Peyer's patch (tissue), 4 donors: ENCODE data around the gene HPSE2. TPM values are rescaled to one million over a fixed set of nuclear protein-coding genes. Genes with fewer than 3 reads are reported as not detected.
"Not testable (repeated sequence)": the region's sequence is repeated elsewhere in the genome, so short reads cannot be mapped to it uniquely, and the experiment has no call there.

Experiments
- DNase-seq, 3 donors: peaks; one replicate each; pipeline ENCODE4 v3.0.0-alpha.2; 2017 to 2019
- H3K27ac ChIP-seq, 4 donors: fragments of 200-600 bp; sonication (generic); one replicate each; pipeline ENCODE4 v1.5.1; 2016 to 2019
- H3K27me3 ChIP-seq, 2 donors: fragments of 200-600 bp; sonication (generic); one replicate each; pipeline ENCODE4 v1.5.1; 2019
- H3K36me3 ChIP-seq, 3 donors: fragments of 200-600 bp; sonication (generic); one replicate each; pipeline ENCODE4 v1.5.1; 2016 to 2019
- H3K4me1 ChIP-seq, 4 donors: fragments of 200-600 bp; sonication (generic); one replicate each; pipeline ENCODE4 v1.5.1; 2016 to 2019
- H3K4me3 ChIP-seq, 4 donors: fragments of 200-600 bp; sonication (generic); 1 replicate in 3 of 4; 2 replicates in 1 of 4; pipeline ENCODE4 v1.5.1; 2016 to 2019; ENCODE audit warnings: mild to moderate bottlenecking in 1 of 4
- H3K9me3 ChIP-seq, 4 donors: fragments of 200-600 bp; sonication (generic); one replicate each; pipeline ENCODE4 v1.5.1; 2016 to 2019; ENCODE audit warnings: mild to moderate bottlenecking in 1 of 4
- POLR2A ChIP-seq, 2 donors: fragments of 450-650 bp; IDR thresholded peaks; one replicate each; pipeline ENCODE4 v1.5.1; 2017; ENCODE audit warnings: antibody characterized with exemption in 2 of 2, mild to moderate bottlenecking in 2 of 2, moderate library complexity in 2 of 2
- total RNA-seq, 4 donors: library from RNA; depleted of rRNA; stranded (reverse); fragments of >200 nt; gene quantifications; one replicate each; pipeline ENCODE4 v1.1.0, GENCODE V29; 2016
- TF ChIP-seq, protein P1 (sequence below), 6 experiments: fragments of 450-650 bp in 4 of 6; fragments of 200-600 bp in 2 of 6; sonication (generic) in 1 of 6; IDR thresholded peaks; one replicate each; pipeline ENCODE4 v1.5.1; 2017 to 2019; ENCODE audit warnings: antibody characterized with exemption in 6 of 6, mild to moderate bottlenecking in 3 of 6, moderate library complexity in 1 of 6

The HPSE2 gene
- total RNA-seq, 4 donors from 2014 or later = 3.0 to 15.7 (median 7.4) TPM

DNA sequence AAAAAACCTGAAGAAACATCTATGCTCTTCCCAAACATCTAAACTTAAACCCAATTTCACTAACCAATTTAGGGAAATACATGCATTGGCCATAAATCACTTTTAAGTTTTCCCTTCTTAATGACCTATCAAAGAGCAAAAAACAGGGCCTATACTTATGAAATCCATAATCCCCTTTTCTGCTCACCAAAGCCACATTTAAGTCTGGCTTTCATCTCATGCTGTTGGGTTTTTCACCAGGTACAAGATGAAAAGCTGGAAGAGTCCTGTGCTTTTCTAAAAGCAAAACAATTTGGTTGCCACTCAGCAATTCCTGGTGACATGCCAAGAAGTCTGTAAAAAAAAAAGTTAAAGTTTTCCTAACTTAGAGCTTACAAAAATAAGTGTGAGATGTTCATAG is 92.6 kb downstream of the HPSE2 start:
- Histone ChIP-seq H3K36me3 (no peaks in the 10 kb centered on the region), H3K4me3 (no peak overlapping the region), H3K27ac (no peak overlapping the region), H3K9me3 (no peaks in the 10 kb centered on the region), H3K4me1 (no peaks in the 10 kb centered on the region), H3K27me3 (no peaks in the 10 kb centered on the region)
- TF ChIP-seq POLR2A (IDR thresholded peaks at IDR 0.05) = no peak
- TF ChIP-seq, protein P1, sequence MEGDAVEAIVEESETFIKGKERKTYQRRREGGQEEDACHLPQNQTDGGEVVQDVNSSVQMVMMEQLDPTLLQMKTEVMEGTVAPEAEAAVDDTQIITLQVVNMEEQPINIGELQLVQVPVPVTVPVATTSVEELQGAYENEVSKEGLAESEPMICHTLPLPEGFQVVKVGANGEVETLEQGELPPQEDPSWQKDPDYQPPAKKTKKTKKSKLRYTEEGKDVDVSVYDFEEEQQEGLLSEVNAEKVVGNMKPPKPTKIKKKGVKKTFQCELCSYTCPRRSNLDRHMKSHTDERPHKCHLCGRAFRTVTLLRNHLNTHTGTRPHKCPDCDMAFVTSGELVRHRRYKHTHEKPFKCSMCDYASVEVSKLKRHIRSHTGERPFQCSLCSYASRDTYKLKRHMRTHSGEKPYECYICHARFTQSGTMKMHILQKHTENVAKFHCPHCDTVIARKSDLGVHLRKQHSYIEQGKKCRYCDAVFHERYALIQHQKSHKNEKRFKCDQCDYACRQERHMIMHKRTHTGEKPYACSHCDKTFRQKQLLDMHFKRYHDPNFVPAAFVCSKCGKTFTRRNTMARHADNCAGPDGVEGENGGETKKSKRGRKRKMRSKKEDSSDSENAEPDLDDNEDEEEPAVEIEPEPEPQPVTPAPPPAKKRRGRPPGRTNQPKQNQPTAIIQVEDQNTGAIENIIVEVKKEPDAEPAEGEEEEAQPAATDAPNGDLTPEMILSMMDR (IDR thresholded peaks at IDR 0.05) = no peak
- DNase-seq = no peak

DNA sequence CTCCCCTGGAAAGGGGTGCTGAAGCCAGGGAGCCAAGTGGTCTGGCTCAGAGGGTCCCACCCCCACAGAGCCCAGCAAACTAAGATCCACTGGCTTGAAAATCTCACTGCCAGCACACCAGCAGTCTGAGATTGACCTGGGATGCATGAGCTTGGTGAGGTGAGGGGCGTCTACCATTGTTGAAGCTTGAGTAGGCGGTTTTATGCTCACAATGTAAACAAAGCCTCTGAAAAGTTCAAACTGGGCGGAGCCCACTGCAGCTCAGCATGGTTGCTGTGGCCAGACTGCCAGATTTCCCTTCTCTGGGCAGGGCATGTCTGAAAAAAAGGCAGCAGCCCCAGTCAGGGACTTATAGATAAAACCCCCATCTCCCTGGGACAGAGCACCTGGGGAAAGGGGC is 102.8 kb downstream of the HPSE2 start:
- H3K4me1 ChIP-seq, DNase-seq, H3K9me3 ChIP-seq, H3K4me3 ChIP-seq, H3K36me3 ChIP-seq, H3K27ac ChIP-seq, H3K27me3 ChIP-seq: not testable (repeated sequence)

DNA sequence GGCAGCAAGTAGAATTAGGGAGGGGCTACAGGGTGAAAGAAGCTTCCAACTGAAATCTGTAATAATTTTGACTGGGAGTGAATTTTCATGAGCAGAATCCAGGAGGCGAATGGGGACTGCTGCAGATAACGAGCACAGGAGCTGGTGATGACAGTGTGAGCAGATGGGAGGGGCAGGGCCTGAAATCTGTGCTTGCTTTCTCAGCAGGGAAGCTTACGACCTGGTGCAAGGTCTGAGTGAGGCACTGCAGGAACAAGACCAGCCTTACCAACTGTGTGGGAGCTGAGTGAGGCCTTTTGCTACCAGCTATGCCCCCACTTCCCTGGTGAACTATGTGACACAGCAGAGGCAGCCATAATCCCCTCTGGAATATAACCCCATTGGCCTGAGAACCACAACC is 109.8 kb downstream of the HPSE2 start:
- TF ChIP-seq, protein P1 (IDR thresholded peaks at IDR 0.05) = no peak
- TF ChIP-seq POLR2A (IDR thresholded peaks at IDR 0.05) = no peak
- H3K4me1 ChIP-seq = no peaks in the 10 kb centered on the region
- no peak overlapping the region for H3K27ac ChIP-seq
- no peaks in the 10 kb centered on the region for H3K9me3 ChIP-seq
- H3K27me3 ChIP-seq = no peaks in the 10 kb centered on the region
- H3K36me3 ChIP-seq = no peaks in the 10 kb centered on the region
- no peak overlapping the region for H3K4me3 ChIP-seq
- DNase-seq = no peak

DNA sequence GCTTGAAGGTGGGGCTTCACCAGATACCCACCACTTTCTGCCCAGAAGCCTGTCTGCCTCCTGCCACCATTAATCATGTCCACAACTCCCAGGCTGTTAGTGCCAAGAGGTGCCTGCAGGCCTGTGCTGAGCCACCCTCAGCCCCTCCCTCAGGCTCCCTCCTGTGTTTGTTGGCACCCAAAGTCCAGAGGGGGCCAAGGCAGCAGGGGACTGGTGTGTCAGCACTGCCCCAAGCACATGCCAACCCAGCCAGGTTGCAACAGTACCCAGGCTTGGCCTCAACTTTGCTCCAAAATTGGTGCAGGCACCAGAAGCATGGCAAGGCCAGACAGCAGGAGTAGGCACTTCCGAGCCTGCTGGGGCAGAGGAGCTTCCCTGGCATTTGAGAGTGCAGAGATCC is 111.3 kb downstream of the HPSE2 start:
- Histone ChIP-seq H3K27me3 (no peaks in the 10 kb centered on the region), H3K4me1 (no peaks in the 10 kb centered on the region), H3K9me3 (no peaks in the 10 kb centered on the region), H3K36me3 (no peaks in the 10 kb centered on the region), H3K4me3 (no peak overlapping the region), H3K27ac (no peak overlapping the region)
- no peak for TF ChIP-seq POLR2A (IDR thresholded peaks at IDR 0.05)
- TF ChIP-seq, protein P1 (IDR thresholded peaks at IDR 0.05) = no peak
- no peak for DNase-seq

DNA sequence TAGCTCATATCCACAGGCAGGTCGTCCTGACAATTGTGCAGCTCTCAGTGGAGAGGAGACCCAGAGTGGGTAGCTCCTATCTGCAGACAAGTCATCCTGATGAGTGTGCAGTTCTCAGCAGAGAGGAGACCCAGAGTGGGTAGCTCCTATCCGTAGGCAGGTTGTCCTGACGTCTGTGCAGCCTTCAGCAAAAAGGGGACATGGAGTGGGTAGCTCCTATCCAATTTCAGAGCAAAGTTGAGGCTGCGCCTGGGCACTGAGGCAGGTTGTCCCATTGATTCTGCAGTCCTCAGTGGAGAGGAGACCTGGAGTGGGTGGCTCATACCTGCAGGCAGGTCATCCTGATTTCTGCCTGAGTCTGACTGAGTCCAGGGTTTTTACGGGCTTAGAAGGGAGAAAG is 111.8 kb downstream of the HPSE2 start:
- no peak for DNase-seq
- TF ChIP-seq POLR2A (IDR thresholded peaks at IDR 0.05) = no peak
- TF ChIP-seq, protein P1 (IDR thresholded peaks at IDR 0.05) = no peak
- Histone ChIP-seq H3K9me3 (no peaks in the 10 kb centered on the region), H3K27ac (no peak overlapping the region), H3K4me1 (no peaks in the 10 kb centered on the region), H3K4me3 (no peak overlapping the region), H3K27me3 (no peaks in the 10 kb centered on the region), H3K36me3 (no peaks in the 10 kb centered on the region)

DNA sequence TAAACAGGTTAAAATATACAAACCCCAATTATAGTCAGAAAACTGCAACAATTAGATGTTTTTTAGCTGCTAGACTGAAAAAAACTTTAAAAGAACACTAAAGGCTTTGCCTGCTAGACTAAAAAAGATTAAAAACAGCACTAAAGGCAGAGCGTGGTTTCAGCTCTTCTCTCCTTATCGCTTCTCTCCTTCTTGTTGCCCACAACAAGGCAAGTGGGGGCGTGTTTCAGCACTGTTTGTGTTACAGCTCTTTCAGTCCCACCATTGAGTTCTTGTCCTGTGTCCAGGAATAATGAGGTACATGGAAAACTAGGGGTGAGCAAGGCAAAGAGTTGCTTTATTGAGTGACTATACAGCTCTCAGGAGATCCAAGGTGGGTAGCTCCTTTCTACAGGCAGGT is 112.3 kb downstream of the HPSE2 start:
- H3K27me3 ChIP-seq = no peaks in the 10 kb centered on the region

More for the DNA sequence above, 112.3 kb downstream of the HPSE2 start:
- H3K9me3 ChIP-seq = no peaks in the 10 kb centered on the region
- no peaks in the 10 kb centered on the region for H3K36me3 ChIP-seq
- H3K4me3 ChIP-seq = no peak overlapping the region
- H3K4me1 ChIP-seq = no peaks in the 10 kb centered on the region
- TF ChIP-seq, protein P1 (IDR thresholded peaks at IDR 0.05) = no peak
- TF ChIP-seq POLR2A (IDR thresholded peaks at IDR 0.05) = no peak
- no peak for DNase-seq
- no peak overlapping the region for H3K27ac ChIP-seq
